LNCaP clone FGC (cell line): ENCODE data around the gene UBXN4.
"Not testable (repeated sequence)": the region's sequence is repeated elsewhere in the genome, so short reads cannot be mapped to it uniquely, and the experiment has no call there.

Experiments used
- DNase-seq: peaks from one replicate; pipeline ENCODE4 v3.0.0-alpha.2; 2011; ENCODE audit warnings: low read depth
- H3K4me3 ChIP-seq: 2 replicates; pipeline ENCODE4 v1.5.1; 2011; ENCODE audit warnings: mild to moderate bottlenecking, low read depth, low read length, control low read depth
- CTCF ChIP-seq: IDR thresholded peaks from 2 replicates; pipeline ENCODE4 v1.5.1; 2012; ENCODE audit warnings: mild to moderate bottlenecking; ENCODE audit not compliant: control insufficient read depth, insufficient read depth; ENCODE audit errors: extremely low read depth

UBXN4 gene

GRCh38 chr2:135709992-135710391 is 31.7 kb upstream of the UBXN4 start:
- H3K4me3 ChIP-seq: no peak overlapping the region
- DNase-seq: no peak
- peak; percentile 95 for TF ChIP-seq CTCF

- DNase-seq, H3K4me3 ChIP-seq: not testable (repeated sequence)
Observed at GRCh38 chr2:135715086-135715485, 26.6 kb upstream of the UBXN4 start.

GRCh38 chr2:135728064-135728743 is 13.5 kb upstream of the UBXN4 start:
- no peak overlapping the region for H3K4me3 ChIP-seq
- no peak for DNase-seq
- no peak for TF ChIP-seq CTCF

GRCh38 chr2:135732561-135732960 is 9.1 kb upstream of the UBXN4 start:
- no peak for TF ChIP-seq CTCF
- no peak for DNase-seq
- no peak overlapping the region for H3K4me3 ChIP-seq

GRCh38 chr2:135733045-135733444 is 8.6 kb upstream of the UBXN4 start:
- DNase-seq: no peak
- H3K4me3 ChIP-seq: no peak overlapping the region
- no peak for TF ChIP-seq CTCF

- TF ChIP-seq CTCF: no peak
- no peak overlapping the region for H3K4me3 ChIP-seq
- DNase-seq: no peak
Observed at GRCh38 chr2:135736546-135736945, 5.1 kb upstream of the UBXN4 start.

GRCh38 chr2:135740206-135740605 is 1.4 kb upstream of the UBXN4 start:
- DNase-seq: no peak
- H3K4me3 ChIP-seq: no peak overlapping the region
- TF ChIP-seq CTCF: no peak
